A549 (cell line): ENCODE results near the gene RUNDC3A. TPM values are rescaled to one million over a fixed set of nuclear protein-coding genes. Genes with fewer than 3 reads are reported as not detected.

Source experiments
- ATAC-seq, 2 experiments: fragments of 200-7000 bp in 1 of 2; fragments of >200 bp in 1 of 2; cut with Nextera tagmentation in 1 of 2; cut with Tn5 transposase in 1 of 2; 3 replicates each; pipeline versions ENCODE4 v1.8.0 to v1.9.1; 2018 to 2020; ENCODE audit warnings: mild to moderate bottlenecking in 1 of 2, moderate library complexity in 1 of 2
- CTCF ChIA-PET: fragments of 300-600 bp; sonication (Branson Sonifier 250); formaldehyde crosslinking; extraction: SDS; loops from one replicate; lab custom pipeline; 2021; ENCODE audit warnings: antibody characterized with exemption, inconsistent platforms; lab: Yijun Ruan, JAX
- POLR2A ChIA-PET: fragments of 350-600 bp; formaldehyde crosslinking; extraction: SDS; loops from one replicate; lab custom pipeline; 2021; ENCODE audit warnings: antibody characterized with exemption, inconsistent platforms; lab: Yijun Ruan, JAX
- DNase-seq, 2 experiments: peaks; one replicate each; pipeline versions ENCODE4 v3.0.0 to v3.0.0-alpha.2; 2011 to 2016; ENCODE audit warnings: low read depth in 1 of 2, low spot score in 1 of 2
- FAIRE-seq: peaks from 2 replicates; lab custom pipeline; 2011; peaks lifted over from hg19 to GRCh38; lab: Jason Lieb, UNC
- H3K27ac ChIP-seq, 2 experiments: fragments of >200 bp; sonication (Bioruptor Twin); formaldehyde crosslinking; 3 replicates each; pipeline ENCODE4 v1.5.1; 2016 to 2017
- H3K4me1 ChIP-seq: fragments of >200 bp; sonication (Bioruptor Twin); formaldehyde crosslinking; 3 replicates; pipeline ENCODE4 v1.6.1; 2016
- H3K4me2 ChIP-seq: fragments of >200 bp; sonication (Bioruptor Twin); formaldehyde crosslinking; 3 replicates; pipeline ENCODE4 v1.6.1; 2016
- H3K4me3 ChIP-seq: fragments of >200 bp; sonication (Bioruptor Twin); formaldehyde crosslinking; 3 replicates; pipeline ENCODE4 v1.5.1; 2016
- H3K9me3 ChIP-seq: fragments of >200 bp; sonication (Bioruptor Twin); formaldehyde crosslinking; 3 replicates; pipeline ENCODE4 v1.6.1; 2016
- BCL3 ChIP-seq: fragments of >200 bp; sonication (Bioruptor Twin); formaldehyde crosslinking; IDR thresholded peaks from 3 replicates; pipeline ENCODE4 v1.6.1; 2016
- BHLHE40 ChIP-seq: IDR thresholded peaks from 2 replicates; pipeline ENCODE4 v1.6.1; 2012; ENCODE audit warnings: low read depth, low read length, inconsistent platforms
- CBX2 ChIP-seq: fragments of 200-600 bp; sonication (generic); IDR thresholded peaks from 2 replicates; pipeline ENCODE4 v1.6.1; 2016; ENCODE audit warnings: low read depth, mild to moderate bottlenecking, borderline replicate concordance
- CBX8 ChIP-seq: fragments of 200-600 bp; sonication (generic); IDR thresholded peaks from 2 replicates; pipeline ENCODE4 v1.6.1; 2016
- CHD2 ChIP-seq: fragments of 150-350 bp; IDR thresholded peaks from 2 replicates; pipeline ENCODE4 v1.6.1; 2014; ENCODE audit warnings: low read length; ENCODE audit not compliant: partially characterized antibody
- CTCF ChIP-seq: fragments of >200 bp; sonication (Bioruptor Twin); formaldehyde crosslinking; IDR thresholded peaks from 3 replicates; pipeline ENCODE4 v1.5.1; 2016
- E2F6 ChIP-seq: IDR thresholded peaks from 2 replicates; pipeline ENCODE4 v1.6.1; 2012; ENCODE audit warnings: low read depth, borderline replicate concordance
- FOSB ChIP-seq: fragments of 250-450 bp; sonication (Bioruptor Pico); IDR thresholded peaks from 2 replicates; pipeline ENCODE4 v1.5.0; 2020; ENCODE audit warnings: mild to moderate bottlenecking, moderate library complexity
- FOSL2 ChIP-seq, 2 experiments: fragments of 450-650 bp in 1 of 2; fragments of >200 bp in 1 of 2; sonication (Bioruptor Twin) in 1 of 2; formaldehyde crosslinking; IDR thresholded peaks; 2 replicates each; pipeline versions ENCODE4 v1.5.0 to v1.6.1; 2016 to 2020; ENCODE audit warnings: mild to moderate bottlenecking in 1 of 2, moderate library complexity in 1 of 2
- GATA3 ChIP-seq: IDR thresholded peaks from 2 replicates; pipeline ENCODE4 v1.6.1; 2012; ENCODE audit warnings: borderline replicate concordance
- HES2 ChIP-seq: fragments of >200 bp; sonication (Bioruptor Twin); formaldehyde crosslinking; IDR thresholded peaks from 2 replicates; pipeline ENCODE4 v1.6.1; 2016
- HEYL ChIP-seq: fragments of 250-450 bp; sonication (Bioruptor Pico); IDR thresholded peaks from 2 replicates; pipeline ENCODE4 v1.8.0; 2021; ENCODE audit warnings: mild to moderate bottlenecking, moderate library complexity
- HMGXB4 ChIP-seq: fragments of 250-450 bp; sonication (Bioruptor Pico); IDR thresholded peaks from 2 replicates; pipeline ENCODE4 v1.5.0; 2021; ENCODE audit warnings: mild to moderate bottlenecking, moderate library complexity, borderline replicate concordance
- HOXA7 ChIP-seq: fragments of 250-450 bp; sonication (Bioruptor Pico); IDR thresholded peaks from 2 replicates; pipeline ENCODE4 v1.5.0; 2020; ENCODE audit warnings: mild to moderate bottlenecking, moderate library complexity
- HOXB5 ChIP-seq: fragments of 250-450 bp; sonication (Bioruptor Pico); IDR thresholded peaks from 2 replicates; pipeline ENCODE4 v1.5.0; 2020; ENCODE audit warnings: mild to moderate bottlenecking, moderate library complexity
- JUN ChIP-seq, 2 experiments: fragments of >200 bp; sonication (Bioruptor Twin); formaldehyde crosslinking; IDR thresholded peaks; 2 replicates in 1 of 2; 3 replicates in 1 of 2; pipeline ENCODE4 v1.6.1; 2016 to 2017
- KDM5A ChIP-seq: fragments of 200-600 bp; sonication (generic); IDR thresholded peaks from 2 replicates; pipeline ENCODE4 v1.6.1; 2016; ENCODE audit warnings: antibody characterized with exemption, mild to moderate bottlenecking
- MAFK ChIP-seq: fragments of 450-650 bp; IDR thresholded peaks from 2 replicates; pipeline ENCODE4 v1.6.1; 2014; ENCODE audit not compliant: partially characterized antibody
- NFE2L2 ChIP-seq: fragments of 150-350 bp; conservative IDR thresholded peaks from 2 replicates; pipeline ENCODE4 v1.6.1; 2014; ENCODE audit warnings: low read length
- PHF8 ChIP-seq: fragments of 200-600 bp; sonication (generic); IDR thresholded peaks from 2 replicates; pipeline ENCODE4 v1.6.1; 2016; ENCODE audit warnings: low read depth, mild to moderate bottlenecking, antibody characterized with exemption, moderate library complexity, borderline replicate concordance
- RNF2 ChIP-seq: fragments of 200-600 bp; sonication (generic); IDR thresholded peaks from 2 replicates; pipeline ENCODE4 v1.6.1; 2016; ENCODE audit warnings: low read depth, mild to moderate bottlenecking, antibody characterized with exemption, moderate library complexity, borderline replicate concordance
- SREBF2 ChIP-seq: fragments of 450-650 bp; IDR thresholded peaks from 2 replicates; pipeline ENCODE4 v1.6.1; 2014; ENCODE audit warnings: mild to moderate bottlenecking, moderate library complexity
- TFCP2L1 ChIP-seq: fragments of 250-450 bp; sonication (Bioruptor Pico); IDR thresholded peaks from 2 replicates; pipeline ENCODE4 v1.5.0; 2021; ENCODE audit warnings: mild to moderate bottlenecking
- USF2 ChIP-seq: fragments of 450-650 bp; IDR thresholded peaks from 2 replicates; pipeline ENCODE4 v1.6.1; 2014; ENCODE audit warnings: antibody characterized with exemption
- ZFP36 ChIP-seq: fragments of 450-650 bp; IDR thresholded peaks from 2 replicates; pipeline ENCODE4 v1.6.1; 2014; ENCODE audit warnings: borderline replicate concordance; ENCODE audit not compliant: partially characterized antibody
- ZNF302 ChIP-seq: fragments of 250-450 bp; sonication (Bioruptor Pico); IDR thresholded peaks from 2 replicates; pipeline ENCODE4 v1.9.0; 2021; ENCODE audit warnings: inconsistent platforms, mild to moderate bottlenecking, moderate library complexity
- ZSCAN20 ChIP-seq: fragments of 250-450 bp; sonication (Bioruptor Pico); IDR thresholded peaks from 2 replicates; pipeline ENCODE4 v1.8.0; 2022; ENCODE audit warnings: mild to moderate bottlenecking, moderate library complexity
- WGBS: methylation state at CpG from one replicate; pipeline ENCODE4 v1.1.6; 2017; ENCODE audit errors: missing lambda C conversion rate; 5-methylcytosine and 5-hydroxymethylcytosine counted together
- polyA plus RNA-seq, 4 experiments: library from polyadenylated mRNA; depleted of rRNA in 3 of 4; stranded (reverse); fragments of >200 nt; fragmentation: RNase III in 1 of 4; extraction: RNeasy Plus Mini Kit Qiagen cat#74134 plus additional on column Dnase treatment in 1 of 4; gene quantifications; 2 replicates in 3 of 4; 3 replicates in 1 of 4; pipeline ENCODE4 v1.2.3, GENCODE V29; 2011 to 2017

The RUNDC3A gene
- polyA plus RNA-seq, 2 of the 4 experiments (the other 2 are of a cell fraction): 0.45 to 0.48 TPM

GRCh38 chr17:44272954-44273353 lies 35.4 kb upstream of the RUNDC3A start:
- POLR2A ChIA-PET: no interaction called here
- 82% methylated on average over 6 of the region's 6 CpGs for WGBS

GRCh38 chr17:44273607-44274006 lies 34.8 kb upstream of the RUNDC3A start:
- H3K4me2 ChIP-seq: no peak overlapping the region
- CTCF ChIA-PET: interaction anchor here (0.8 to 1.9 kb wide), 5 partner anchors 15 to 393 kb away, joined by 3 to 5 read pairs (median 3); no protein-coding TSS in a partner anchor
- H3K9me3 ChIP-seq: no peaks in the 10 kb centered on the region
- H3K27ac ChIP-seq: no peak overlapping the region
- no peak overlapping the region for H3K4me3 ChIP-seq
- no peaks in the 10 kb centered on the region for H3K4me1 ChIP-seq
- no peak for ATAC-seq
- WGBS: 86% methylated on average over 5 of the region's 5 CpGs
- POLR2A ChIA-PET: no interaction called here
- FAIRE-seq: no peak
- no peak for DNase-seq
- TF ChIP-seq HOXB5 (CRISPR knock-in tag) (no peak), FOSL2 (IDR thresholded peaks at IDR 0.05) (no peak), FOSL2 (CRISPR knock-in tag; IDR thresholded peaks at IDR 0.05) (no peak), HOXA7 (no peak), USF2 (no peak), CBX8 (no peak), HEYL (no peak), BCL3 (no peak), CBX2 (no peak), ZNF302 (CRISPR knock-in tag) (no peak), RNF2 (no peak), GATA3 (no peak)

More at GRCh38 chr17:44272954-44273353, 35.4 kb upstream of the RUNDC3A start:
- Histone ChIP-seq H3K4me1 (no peaks in the 10 kb centered on the region), H3K27ac (no peak overlapping the region), H3K4me2 (no peak overlapping the region), H3K4me3 (no peak overlapping the region), H3K9me3 (no peaks in the 10 kb centered on the region)
- no peak for FAIRE-seq
- no peak for DNase-seq
- TF ChIP-seq GATA3: no peak
- no peak for TF ChIP-seq SREBF2
- no peak for TF ChIP-seq JUN (IDR thresholded peaks at IDR 0.05)
- no peak for TF ChIP-seq PHF8
- TF ChIP-seq ZFP36: no peak
- TF ChIP-seq HMGXB4: no peak
- TF ChIP-seq ZSCAN20 (CRISPR knock-in tag): no peak
- no peak for TF ChIP-seq FOSB (CRISPR knock-in tag)
- no peak for TF ChIP-seq TFCP2L1 (CRISPR knock-in tag)
- TF ChIP-seq MAFK: no peak
- TF ChIP-seq NFE2L2: no peak
- no peak for TF ChIP-seq CTCF
- TF ChIP-seq BHLHE40: no peak
- no peak for TF ChIP-seq CBX2
- TF ChIP-seq BCL3: no peak
- TF ChIP-seq HES2: no peak
- TF ChIP-seq KDM5A: no peak
- TF ChIP-seq E2F6: no peak
- no peak for TF ChIP-seq CHD2
- no peak; a peak in 1 of 6 replicates for ATAC-seq
- CTCF ChIA-PET: interaction anchor here (0.6 to 1.9 kb wide), 7 partner anchors 10 to 597 kb away, joined by 3 to 5 read pairs (median 4); no protein-coding TSS in a partner anchor
